HG03196 (cell line): ENCODE results near the gene ASGR2.
"Not testable (repeated sequence)": the region's sequence is repeated elsewhere in the genome, so short reads cannot be mapped to it uniquely, and the experiment has no call there.

Experiments
- ATAC-seq: cut with Tn5 transposase; IDR thresholded peaks from one replicate; pipeline ENCODE4 v1.9.1; 2021; ENCODE audit not compliant: unreplicated experiment

ASGR2 gene

DNA sequence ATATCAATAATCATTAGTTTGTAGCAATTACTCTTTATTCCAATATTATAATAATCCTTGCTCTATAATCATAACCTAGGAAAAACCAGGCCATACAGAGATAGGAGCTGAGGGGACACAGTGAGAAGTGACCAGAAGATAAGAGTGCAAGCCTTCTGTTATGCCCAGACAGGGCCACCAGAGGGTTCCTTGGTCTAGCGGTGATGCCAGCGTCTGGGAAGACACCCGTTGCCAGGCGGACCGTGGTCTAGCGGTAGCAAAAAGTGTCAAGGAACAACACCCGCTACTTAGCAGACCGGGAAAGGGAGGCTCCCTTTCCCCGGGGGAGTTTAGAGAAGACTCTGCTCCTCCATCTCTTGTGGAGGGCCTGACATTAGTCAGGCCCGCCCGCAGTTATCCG is 11.8 kb upstream of the ASGR2 start:
- ATAC-seq = not testable (repeated sequence)

DNA sequence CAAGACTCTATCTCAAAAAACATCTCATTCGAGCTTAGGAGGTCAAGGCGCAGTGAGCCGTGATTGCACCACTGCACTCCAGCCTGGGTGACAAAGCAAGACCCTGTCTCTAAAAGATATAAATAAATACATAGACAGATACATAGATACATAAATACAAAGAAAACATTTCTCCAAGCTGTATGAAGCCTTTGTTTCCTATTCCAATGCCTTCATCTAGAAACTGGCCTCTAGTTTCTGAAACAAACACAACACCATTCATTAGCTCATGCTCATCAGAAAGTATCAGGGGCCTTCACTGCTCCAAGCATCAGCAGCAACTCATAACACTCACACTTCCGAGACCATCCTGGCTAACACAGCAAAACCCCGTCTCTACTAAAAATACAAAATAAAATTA is 10.3 kb upstream of the ASGR2 start:
- no peak for ATAC-seq

DNA sequence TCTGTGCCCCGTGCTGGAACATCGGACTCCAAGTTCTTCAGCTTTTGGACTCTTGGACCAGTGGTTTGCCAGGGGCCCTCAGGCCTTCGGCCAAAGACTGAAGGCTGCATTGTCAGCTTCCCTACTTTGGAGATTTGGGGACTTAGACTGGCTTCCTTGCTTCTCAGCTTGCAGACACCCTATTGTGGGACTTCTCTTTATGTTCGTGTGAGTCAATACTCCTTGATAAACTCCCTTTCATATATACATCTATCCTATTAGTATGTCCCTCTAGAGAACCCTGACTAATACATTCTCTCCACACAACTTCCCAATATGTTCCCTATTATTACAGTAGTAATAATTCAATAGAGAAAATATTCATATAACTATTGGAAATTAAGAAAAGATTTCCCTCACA is 9.2 kb upstream of the ASGR2 start:
- no peak for ATAC-seq

DNA sequence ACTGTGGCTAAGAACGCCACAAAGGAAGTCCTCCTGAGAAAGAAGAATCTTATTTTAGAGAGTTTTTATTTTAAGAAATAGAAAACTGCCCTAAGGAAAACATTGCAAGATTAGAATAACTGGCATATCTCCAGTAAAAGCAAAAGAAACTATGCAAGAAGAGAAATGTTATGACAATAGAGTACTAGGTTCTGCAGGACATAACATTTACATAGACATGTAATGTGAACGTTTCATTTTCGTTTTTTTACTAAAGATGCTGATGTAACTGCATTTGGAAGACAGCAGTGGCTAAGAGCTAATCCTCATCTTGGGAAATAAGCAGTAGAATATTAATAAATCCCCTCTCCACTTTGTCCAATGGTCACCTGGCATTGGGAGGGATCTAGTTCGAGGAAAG is 7.8 kb upstream of the ASGR2 start:
- no peak for ATAC-seq

DNA sequence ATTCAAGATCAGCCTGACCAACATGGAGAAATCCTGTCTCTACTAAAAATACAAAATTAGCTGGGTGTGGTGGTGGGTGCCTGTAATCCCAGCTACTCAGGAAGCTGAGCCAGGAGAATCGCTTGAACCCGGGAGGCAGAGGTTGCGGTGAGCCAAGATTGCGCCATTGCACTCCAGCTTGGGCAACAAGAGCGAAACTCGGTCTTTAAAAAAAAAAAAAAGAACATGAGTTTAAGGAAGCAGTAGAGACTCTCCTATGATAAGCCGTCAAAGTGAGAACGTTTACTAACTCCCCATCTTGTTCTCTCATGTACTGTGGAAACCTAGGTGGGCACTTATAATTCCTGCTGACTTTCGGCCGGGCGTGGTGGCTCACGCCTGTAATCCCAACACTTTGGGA is 6.0 kb upstream of the ASGR2 start:
- not testable (repeated sequence) for ATAC-seq

DNA sequence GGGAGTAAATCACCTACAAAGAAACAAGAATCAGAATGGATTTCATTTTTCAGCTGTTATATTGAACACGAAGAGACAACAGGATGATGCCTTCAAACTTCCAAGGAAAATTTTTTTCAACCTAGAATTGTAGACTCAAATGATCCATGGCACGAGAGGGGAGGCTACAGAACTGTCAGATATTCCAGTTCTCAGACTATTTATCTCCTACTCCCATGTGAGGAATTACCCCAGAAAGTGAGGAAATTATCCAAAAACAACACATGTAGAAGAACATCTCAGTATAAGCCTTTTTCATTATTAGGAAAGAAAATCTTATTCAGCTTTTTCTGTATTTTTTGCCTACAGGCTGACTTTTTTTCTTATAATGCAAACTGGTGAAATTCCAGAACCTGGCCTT is 5.5 kb upstream of the ASGR2 start:
- no peak for ATAC-seq

DNA sequence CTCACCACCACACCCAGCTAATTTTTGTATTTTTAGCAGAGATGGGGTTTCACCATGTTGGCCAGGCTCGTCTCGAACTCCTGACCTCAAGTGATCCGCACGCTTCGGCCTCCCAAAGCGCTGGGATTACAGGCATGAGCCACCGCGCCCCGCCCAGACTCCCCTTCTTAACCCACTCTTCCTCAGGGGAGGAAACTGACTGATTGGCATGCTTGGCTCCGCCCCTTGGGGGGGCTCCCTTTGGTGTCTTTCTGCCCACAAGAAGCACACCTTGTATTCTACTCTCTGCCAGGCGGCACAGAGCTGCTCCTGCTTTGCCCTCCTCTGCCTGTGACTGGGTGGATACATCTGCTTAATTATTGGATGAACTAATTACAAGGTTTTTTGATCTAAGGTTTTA is 4.7 kb upstream of the ASGR2 start:
- no peak for ATAC-seq

DNA sequence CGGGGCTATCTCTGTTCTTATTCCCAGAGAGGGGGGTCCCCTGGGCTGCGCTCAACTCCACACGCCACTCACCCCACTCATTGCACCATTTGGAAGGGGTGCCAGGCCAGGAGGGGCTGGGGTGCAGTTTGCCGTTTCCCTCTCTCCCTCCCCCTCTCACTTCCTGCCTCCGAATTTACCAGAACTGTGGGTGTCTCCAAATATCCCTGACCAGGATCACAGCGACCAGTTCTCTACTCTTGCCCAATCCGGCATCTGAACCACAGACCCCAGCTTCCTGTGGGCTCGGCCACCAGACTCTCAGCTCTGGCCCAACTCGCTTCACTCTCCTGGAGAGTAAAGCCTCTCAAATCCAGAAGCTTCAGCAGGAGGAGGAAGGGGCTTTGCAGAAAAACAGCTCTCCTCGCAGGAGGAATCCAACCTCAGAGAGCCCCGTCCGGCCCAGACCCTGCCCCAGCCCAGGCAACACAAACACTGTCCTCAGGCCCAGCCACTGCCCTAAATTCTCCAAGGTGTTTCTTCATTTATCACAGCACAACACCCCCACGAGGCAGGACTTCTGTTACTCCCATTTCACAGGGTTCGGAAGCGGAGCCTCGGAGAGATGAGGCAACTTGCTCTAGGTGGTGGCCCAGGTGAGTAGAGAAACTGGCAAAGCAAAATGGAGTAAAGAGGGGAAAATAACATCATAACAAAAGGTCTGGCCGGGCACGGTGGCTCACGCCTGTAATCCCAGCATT is 423 bp upstream of the ASGR2 start:
- ATAC-seq = no peak

DNA sequence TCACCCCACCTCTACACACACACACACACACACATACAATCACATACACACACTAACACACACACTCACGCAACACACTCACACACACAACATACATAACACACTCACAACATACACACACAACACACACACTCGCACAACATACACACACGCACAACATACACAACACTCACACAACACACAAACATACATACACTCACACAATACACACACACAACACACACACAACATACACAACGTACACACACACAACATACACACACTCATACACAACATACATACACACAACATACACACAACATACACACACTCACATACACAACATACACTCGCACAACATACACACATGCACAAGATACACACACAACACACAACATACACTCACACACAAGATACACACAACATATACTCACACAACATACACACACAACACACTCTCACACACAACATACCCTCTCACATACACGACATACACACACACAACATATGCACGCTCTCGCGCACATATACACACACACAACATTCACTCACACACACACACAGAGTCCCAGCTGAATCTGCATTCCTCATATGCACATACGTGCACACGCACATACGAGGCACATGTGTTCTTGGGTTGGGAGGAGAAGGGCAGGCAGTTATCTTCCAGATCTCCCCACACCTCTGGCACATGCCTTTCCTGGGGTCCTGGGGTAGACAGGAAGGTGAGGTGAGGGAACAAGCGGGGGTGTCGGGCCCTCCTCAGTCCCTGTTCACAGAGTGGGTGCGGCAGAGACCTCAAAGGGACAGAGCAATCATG is 1.1 kb downstream of the ASGR2 start:
- no peak for ATAC-seq

DNA sequence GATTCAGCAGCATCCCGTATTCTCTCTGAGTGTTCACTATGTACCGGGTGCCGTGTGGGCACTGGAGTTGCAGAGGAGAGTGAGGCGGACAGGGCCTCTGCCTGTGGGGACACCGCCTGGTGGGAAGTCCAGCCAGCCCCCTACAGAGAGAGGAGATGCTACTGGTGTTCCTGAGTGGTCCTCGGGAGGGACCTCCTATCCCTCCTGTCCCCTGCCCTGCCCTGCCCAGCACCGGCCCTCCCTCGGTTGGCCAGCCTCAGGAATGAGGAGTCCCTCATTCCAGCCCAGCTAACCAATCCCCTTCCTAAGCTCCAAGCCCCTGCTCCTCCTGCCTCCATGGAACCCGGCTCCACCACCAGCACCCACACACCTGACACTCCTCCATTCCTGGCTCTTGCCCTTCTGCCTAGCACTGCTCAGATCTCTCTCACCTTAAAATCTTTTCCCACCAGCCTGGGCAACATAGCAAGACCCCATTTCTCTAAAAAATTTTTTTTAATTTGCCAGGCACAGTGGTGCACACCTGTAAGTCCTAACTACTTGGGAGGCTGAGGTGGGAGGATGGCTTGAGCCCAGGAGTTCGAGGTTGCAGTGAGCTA is 2.0 kb downstream of the ASGR2 start:
- ATAC-seq = no peak

DNA sequence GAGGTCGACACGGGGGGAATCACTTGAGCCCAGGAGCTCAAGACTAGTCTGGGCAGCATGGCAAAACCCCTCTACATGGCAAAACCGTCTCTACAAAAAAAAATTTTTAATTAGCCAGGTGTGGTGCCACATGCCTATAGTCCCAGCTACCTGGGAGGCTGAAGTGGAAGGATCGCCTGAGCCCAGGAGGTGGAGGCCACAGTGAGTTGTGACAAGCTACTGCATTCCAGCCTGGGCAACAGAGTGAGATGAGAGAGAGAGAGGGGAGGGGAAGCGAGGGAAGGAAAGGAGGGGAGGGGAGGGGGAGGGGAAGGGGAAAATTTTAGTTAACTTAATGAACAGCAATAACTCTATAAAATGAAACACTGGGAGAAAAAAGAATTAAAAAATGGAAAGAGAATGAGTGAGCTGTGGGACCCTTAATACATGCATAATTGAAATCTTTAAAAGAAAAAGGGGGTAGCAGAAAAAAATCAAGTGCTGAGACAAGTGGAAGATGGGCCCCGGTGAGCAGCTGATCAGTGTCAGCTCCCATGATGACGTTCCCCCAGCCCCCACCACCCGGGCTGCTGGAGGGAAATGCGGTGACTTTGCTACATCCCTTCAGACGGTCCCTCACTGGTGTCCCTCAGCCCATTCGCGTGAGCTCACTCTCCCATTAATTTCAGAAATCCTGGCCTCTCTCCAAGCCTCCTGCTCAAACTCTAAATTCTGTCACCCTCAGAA is 2.7 kb downstream of the ASGR2 start:
- ATAC-seq = no peak

DNA sequence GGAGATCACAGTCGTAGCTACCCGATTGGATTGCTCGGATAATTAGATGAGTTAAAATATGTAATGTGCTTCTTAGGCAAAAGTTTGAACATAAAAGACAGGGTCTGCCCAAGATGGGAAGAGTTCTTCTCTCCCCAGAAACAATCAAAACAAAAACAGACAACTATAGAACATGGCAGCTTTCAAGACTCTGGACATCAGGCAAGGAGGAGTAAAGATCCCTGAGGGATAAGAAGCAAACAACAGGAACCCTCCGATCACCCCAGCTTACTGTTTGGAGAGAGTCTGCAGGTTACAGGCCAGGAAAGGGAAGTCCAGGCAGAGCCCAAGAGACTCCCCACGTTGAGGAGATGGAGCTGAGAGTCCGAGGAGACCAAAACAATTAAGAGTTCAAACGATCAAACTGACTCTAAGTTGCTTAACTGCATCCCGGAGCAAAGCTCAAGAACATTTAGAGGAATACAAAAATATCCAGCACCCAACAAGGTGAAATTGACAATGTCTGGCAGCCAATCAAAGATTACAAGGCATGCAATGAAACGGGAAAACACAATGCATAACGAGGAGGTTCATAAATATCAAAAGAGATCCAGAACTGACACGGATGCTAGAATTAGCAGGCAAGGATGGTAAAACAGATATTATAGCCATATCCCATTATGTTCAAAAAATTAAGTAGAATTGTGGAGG is 3.9 kb downstream of the ASGR2 start:
- no peak for ATAC-seq

DNA sequence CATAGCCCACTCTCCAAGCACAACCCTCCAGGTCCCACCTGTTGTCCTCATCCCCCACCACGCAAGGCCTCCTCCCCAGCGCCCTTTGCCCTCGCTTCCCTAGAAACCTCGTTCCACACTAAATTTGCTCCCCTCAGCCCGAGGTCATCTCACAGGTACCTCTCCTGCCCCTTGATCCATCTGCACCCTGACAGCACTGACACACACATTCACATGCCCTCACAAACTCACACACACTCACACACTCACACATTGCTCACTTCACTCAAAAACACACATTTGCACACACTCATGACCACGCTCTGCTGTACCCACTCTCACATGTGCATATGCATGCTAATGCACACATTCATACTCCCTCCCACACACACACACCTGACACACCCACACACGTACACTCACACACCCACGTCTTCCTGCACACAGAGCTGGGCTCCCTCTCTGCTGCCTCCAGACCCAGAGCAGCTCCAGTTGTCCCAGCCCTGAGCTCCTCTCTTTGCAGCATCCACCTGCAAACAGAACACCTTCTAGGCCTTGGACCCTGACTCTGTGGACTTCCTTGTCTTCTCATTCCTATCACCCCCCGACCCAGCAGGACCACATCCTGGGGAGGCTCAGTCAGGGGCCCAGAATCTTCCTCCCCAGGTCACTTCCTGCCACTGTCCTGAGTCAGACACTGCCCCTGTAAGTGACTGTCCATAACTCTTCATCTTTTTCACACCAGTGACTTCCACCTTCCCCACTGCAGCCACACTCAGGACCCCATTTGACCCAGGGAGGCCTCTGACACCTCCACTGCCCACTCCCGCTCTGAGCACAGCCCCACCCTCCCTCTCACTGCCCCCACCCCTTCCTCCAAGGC is 4.9 kb downstream of the ASGR2 start:
- no peak for ATAC-seq

DNA sequence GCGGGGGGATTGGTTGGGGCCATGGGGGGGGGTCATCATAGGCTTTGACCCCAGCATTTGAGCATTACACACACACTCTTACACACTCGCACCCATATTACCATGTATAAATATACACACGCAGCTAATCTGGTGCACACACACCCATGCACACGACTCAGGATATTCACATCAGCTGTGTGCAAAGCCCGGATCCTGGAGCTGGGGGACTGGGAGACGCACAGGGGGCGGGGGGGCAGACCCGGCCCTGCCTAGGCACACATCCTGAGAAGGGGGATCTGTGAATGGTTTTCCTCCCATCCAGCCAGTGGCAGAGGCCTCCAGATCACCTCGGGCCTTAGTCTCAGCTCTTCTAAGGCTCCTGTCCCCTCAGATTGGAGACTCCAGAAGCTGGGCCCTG is 5.6 kb downstream of the ASGR2 start:
- no peak for ATAC-seq

DNA sequence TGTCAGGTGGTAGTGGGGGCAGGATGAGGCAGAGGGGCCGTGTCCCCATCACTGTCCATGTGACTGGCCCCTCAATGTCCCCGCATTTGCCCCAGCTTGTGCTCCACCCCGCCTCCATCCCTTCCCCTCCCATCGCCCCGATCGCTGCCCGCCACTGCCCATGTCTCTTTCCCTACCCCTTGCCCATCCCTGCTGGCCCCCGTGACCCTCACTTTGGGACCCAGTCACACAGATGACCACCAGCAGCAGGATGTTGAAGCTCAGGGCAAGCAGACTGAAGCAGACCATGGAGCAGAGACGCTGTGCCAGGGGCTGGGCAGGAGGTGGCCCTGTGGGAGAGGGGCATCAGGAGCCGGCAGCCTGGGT is 6.1 kb downstream of the ASGR2 start:
- no peak for ATAC-seq

DNA sequence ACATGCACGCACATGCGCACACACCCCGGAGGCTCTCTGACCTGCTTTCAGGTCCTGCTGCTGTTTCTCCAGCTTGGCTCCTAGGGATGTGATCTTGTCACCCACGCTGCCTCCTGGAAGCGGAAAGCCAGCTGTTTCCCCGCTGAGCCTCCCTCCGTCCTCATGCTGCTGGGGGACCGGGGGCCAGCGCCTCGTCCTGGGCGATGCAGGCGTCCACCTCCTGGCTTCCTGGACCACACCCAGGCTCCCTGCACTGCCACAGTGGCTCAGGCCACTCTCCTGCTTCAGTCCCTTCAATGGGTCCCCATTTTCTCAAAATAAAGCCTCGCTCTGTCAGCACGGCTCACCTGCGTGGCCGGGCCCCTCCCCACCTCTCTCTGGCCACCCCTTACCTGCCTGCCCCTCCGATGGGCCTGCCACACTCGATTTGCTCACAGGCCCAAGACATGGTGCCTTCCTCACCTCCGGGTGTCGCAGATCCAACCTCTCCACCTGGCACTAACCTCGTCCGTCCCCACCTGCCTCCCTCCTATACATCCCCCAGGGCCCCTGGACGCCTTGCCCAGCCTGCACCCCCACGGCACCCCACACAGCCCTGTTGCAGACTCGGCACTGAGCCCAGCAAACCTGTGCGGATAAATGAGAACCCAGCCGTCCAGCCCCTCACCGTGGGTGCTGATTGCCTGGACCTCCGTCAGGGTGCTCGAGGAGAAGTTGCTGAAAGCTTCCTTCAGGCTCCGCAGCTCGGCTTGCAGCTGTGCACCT is 6.6 kb downstream of the ASGR2 start:
- ATAC-seq = no peak

DNA sequence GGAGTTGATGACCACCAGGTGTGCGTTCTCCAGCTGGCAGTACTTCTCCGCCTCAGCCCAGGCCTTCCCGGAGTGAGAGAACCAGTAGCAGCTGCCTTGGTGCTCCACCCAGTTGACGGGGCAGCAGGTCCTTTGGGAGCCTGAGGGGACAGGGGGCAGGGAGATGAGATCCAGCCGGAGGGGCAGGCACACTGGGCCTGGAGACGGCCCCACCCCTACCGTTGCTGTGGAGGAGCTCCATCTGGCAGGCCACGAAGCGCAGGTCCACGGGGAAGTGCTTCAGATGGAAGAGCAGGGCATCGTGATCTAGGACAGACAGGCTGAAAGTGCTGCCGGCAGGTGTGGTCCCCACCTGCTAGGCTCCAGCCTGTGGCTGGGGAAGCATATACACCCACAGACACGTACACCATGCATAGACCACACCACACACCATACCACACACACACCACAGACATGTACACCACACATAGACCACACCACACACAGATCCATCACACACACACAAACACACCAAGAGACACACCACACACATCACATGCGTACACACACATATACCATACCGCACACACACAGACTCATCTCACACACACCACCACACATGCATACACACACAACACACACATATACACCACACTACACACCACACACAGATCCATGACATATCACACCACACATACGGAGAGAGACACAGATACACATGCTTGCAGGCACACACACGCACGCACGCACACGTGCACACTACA is 7.4 kb downstream of the ASGR2 start:
- no peak for ATAC-seq

DNA sequence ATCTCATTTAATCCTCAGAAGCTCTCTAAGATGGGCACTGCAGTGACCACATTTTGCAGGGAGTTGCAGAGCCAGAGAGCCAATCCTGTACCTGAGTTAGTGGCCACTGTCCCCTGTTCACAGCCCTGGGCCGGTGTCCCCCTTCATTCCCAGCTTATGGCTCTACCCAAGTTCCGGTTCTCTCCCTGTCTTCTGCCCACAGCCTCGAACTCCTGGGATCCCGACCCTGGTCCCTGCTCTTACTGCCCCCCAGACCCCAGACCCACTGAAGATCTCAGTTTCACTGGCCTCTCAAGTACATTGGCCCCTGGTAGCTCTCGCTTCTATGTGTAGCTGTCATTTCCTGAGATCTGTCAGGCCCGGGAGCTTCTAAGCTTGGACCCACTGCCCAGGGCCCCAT is 12.2 kb downstream of the ASGR2 start:
- ATAC-seq = no peak

DNA sequence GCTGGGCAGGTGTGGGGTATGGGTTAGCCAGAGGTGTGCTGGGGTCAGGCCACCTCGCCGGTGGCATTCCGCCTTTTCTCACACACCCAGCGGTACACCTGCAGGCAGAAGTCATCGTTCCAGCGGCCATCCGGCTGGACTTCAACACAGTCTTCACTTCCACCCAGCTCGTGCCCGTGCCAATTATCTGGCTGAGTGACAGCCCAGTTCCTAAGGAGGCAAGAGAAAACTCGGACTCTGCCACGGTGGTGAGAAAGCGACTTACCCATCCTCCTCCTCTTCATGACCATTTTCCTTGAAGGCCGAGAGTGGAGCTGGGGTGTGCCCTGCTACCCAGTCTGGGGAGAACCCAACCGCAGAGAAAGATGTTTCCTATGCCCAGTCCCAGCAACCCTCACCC is 13.1 kb downstream of the ASGR2 start:
- no peak for ATAC-seq
